DOHH2 (cell line): Measurements from ENCODE around the gene PHF13.

Experiments used
- H3F3A ChIP-seq: fragments of 200-600 bp; sonication (generic), shearing (Covaris generic); 2 replicates; pipeline ENCODE4 v1.6.0; 2016; ENCODE audit warnings: antibody characterized with exemption, mild to moderate bottlenecking; ENCODE audit not compliant: control insufficient read depth, insufficient read depth
- H3K27ac ChIP-seq: fragments of 200-600 bp; sonication (generic); 2 replicates; pipeline ENCODE4 v1.5.1; 2014; ENCODE audit warnings: low read depth, mild to moderate bottlenecking, low read length, moderate library complexity
- H3K27me3 ChIP-seq: fragments of 200-600 bp; sonication (generic); 2 replicates; pipeline ENCODE4 v1.6.1; 2014; ENCODE audit warnings: mild to moderate bottlenecking, low read length, mixed read lengths; ENCODE audit not compliant: control insufficient read depth
- H3K36me3 ChIP-seq: fragments of 200-600 bp; sonication (generic); 2 replicates; pipeline ENCODE4 v1.6.1; 2014; ENCODE audit warnings: mild to moderate bottlenecking, low read length, moderate library complexity, mixed read lengths; ENCODE audit not compliant: control insufficient read depth
- H3K4me1 ChIP-seq: fragments of 200-600 bp; sonication (generic); 2 replicates; pipeline ENCODE4 v1.6.1; 2014; ENCODE audit warnings: mild to moderate bottlenecking, low read length, mixed read lengths; ENCODE audit not compliant: control insufficient read depth
- H3K4me2 ChIP-seq: fragments of 200-600 bp; sonication (generic); 2 replicates; pipeline ENCODE4 v1.6.0; 2014; ENCODE audit warnings: mild to moderate bottlenecking, low read length, moderate library complexity
- H3K4me3 ChIP-seq: fragments of 200-600 bp; sonication (generic); 2 replicates; pipeline ENCODE4 v1.5.1; 2014; ENCODE audit warnings: mild to moderate bottlenecking, low read length, mixed read lengths
- H3K79me2 ChIP-seq: fragments of 200-600 bp; sonication (generic); 2 replicates; pipeline ENCODE4 v1.6.1; 2014; ENCODE audit warnings: mild to moderate bottlenecking, low read length, mixed read lengths; ENCODE audit not compliant: control insufficient read depth
- H3K9me2 ChIP-seq: fragments of 200-600 bp; sonication (generic); replicated peaks from 2 replicates; pipeline ENCODE4 v1.6.1; 2014; ENCODE audit warnings: mild to moderate bottlenecking, low read length, mixed read lengths; ENCODE audit not compliant: control insufficient read depth
- H3K9me3 ChIP-seq: fragments of 200-600 bp; sonication (generic); 2 replicates; pipeline ENCODE4 v1.6.1; 2014; ENCODE audit warnings: antibody characterized with exemption, low read length, mixed read lengths; ENCODE audit not compliant: control insufficient read depth, insufficient read depth
- H4K20me1 ChIP-seq: fragments of 200-600 bp; sonication (generic); 2 replicates; pipeline ENCODE4 v1.6.0; 2014; ENCODE audit warnings: low read depth, mild to moderate bottlenecking, antibody characterized with exemption, low read length, moderate library complexity; ENCODE audit not compliant: control insufficient read depth, insufficient read depth
- CTCF ChIP-seq: fragments of 200-600 bp; sonication (generic); IDR thresholded peaks from one replicate; pipeline ENCODE4 v1.5.1; 2014; ENCODE audit warnings: antibody characterized with exemption, mild to moderate bottlenecking, low read depth, low read length; ENCODE audit not compliant: poor library complexity, severe bottlenecking
- EZH2phosphoT487 ChIP-seq: fragments of 200-600 bp; sonication (generic); IDR thresholded peaks from 2 replicates; pipeline ENCODE4 v1.6.1; 2017; ENCODE audit warnings: borderline replicate concordance, mild to moderate bottlenecking, antibody characterized with exemption, low read length, moderate library complexity, mixed read lengths

Gene PHF13

GRCh38 chr1:6652986-6653385, 39.5 kb downstream of the PHF13 start:
- Histone ChIP-seq H3K27ac (no peak overlapping the region), H4K20me1 (no peaks in the 10 kb centered on the region), H3K36me3 (peaks cover 45% of the 10 kb centered on the region)

GRCh38 chr1:6653436-6654290, 40.1 kb downstream of the PHF13 start:
- no peaks in the 10 kb centered on the region for H3K27me3 ChIP-seq
- no peak overlapping the region for H3K4me3 ChIP-seq
- H3K4me1 ChIP-seq, result no peaks in the 10 kb centered on the region
- no peaks in the 10 kb centered on the region for H3F3A ChIP-seq
- H3K27ac ChIP-seq, result no peak overlapping the region
- no peak overlapping the region for H3K4me2 ChIP-seq
- H3K9me2 ChIP-seq, result no peaks in the 10 kb centered on the region
- peaks cover 9% of the 10 kb centered on the region for H3K79me2 ChIP-seq
- no peaks in the 10 kb centered on the region for H3K9me3 ChIP-seq
- TF ChIP-seq EZH2phosphoT487, result no peak
- TF ChIP-seq CTCF, result no peak
- no peaks in the 10 kb centered on the region for H4K20me1 ChIP-seq
- H3K36me3 ChIP-seq, result peaks cover 47% of the 10 kb centered on the region

More at GRCh38 chr1:6652986-6653385, 39.5 kb downstream of the PHF13 start:
- Histone ChIP-seq H3F3A (no peaks in the 10 kb centered on the region), H3K4me3 (no peak overlapping the region), H3K27me3 (no peaks in the 10 kb centered on the region), H3K79me2 (peaks cover 6% of the 10 kb centered on the region), H3K4me1 (no peaks in the 10 kb centered on the region), H3K4me2 (no peak overlapping the region), H3K9me3 (no peaks in the 10 kb centered on the region), H3K9me2 (no peaks in the 10 kb centered on the region)
- TF ChIP-seq EZH2phosphoT487, result no peak
- TF ChIP-seq CTCF, result no peak

- no peak overlapping the region for H3K4me3 ChIP-seq
- H4K20me1 ChIP-seq, result no peaks in the 10 kb centered on the region
- no peaks in the 10 kb centered on the region for H3K4me1 ChIP-seq
- no peak overlapping the region for H3K27ac ChIP-seq
- no peaks in the 10 kb centered on the region for H3K9me2 ChIP-seq
- TF ChIP-seq CTCF, result no peak
- TF ChIP-seq EZH2phosphoT487, result no peak
- peaks cover 23% of the 10 kb centered on the region for H3K79me2 ChIP-seq
- peaks cover 36% of the 10 kb centered on the region for H3K36me3 ChIP-seq
- H3K4me2 ChIP-seq, result no peak overlapping the region
- H3K27me3 ChIP-seq, result no peaks in the 10 kb centered on the region
- H3F3A ChIP-seq, result no peaks in the 10 kb centered on the region
- H3K9me3 ChIP-seq, result no peaks in the 10 kb centered on the region
Measured at GRCh38 chr1:6657138-6657537, 43.6 kb downstream of the PHF13 start.
